Right lobe of liver (tissue), 4 donors: ENCODE measurements around the gene SOX8.

Experiments
- POLR2A ChIP-seq: fragments of 450-650 bp; IDR thresholded peaks from one replicate; pipeline ENCODE4 v1.6.1; 2017; ENCODE audit warnings: antibody characterized with exemption, mild to moderate bottlenecking
- TF ChIP-seq, protein P1 (sequence below), 4 donors: fragments of 200-600 bp in 3 of 4; fragments of 450-650 bp in 1 of 4; IDR thresholded peaks; one replicate each; pipeline versions ENCODE4 v1.5.1 to v1.8.0; 2016 to 2022; ENCODE audit warnings: antibody characterized with exemption in 4 of 4, mild to moderate bottlenecking in 2 of 4
- donor health status: DM: no; HTN: no; CAD: no.
- donor health status: DM: no; HTN: no; CAD: no.
- donor health status: DM: no; HTN: yes; CAD: no.

DNA sequence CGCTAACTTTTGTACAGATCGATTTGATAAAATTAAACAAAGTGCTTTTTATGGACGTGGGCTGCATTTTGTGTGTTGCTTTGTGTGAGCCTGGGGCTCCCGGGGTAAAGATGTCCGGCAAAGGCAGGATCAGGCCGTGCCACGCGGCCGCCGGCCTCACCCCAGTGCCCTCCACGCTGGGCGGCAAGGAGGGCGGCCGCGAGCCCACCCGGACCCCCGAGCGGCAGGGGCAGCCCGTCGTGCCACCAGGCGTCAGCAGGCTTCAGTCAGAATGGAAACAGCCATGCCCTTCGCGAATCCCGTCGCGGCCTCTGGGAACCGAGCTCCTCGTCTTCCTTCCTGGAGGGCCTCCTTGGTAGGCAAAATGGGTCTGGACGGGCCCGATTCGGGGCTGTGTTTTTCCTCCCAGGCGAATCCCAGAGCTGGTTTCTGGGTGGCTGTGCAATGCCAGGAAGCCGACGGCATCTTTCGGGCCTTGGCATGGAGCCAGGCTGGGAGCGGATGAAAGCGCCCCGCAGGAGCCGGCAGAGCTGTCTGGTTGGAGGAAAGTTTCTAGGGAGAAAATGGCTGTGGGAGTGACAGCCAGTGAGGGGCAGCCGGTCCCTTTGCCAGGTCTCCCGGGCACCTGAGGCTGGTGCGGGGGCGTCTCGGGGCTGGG is 5.5 kb downstream of the SOX8 start:
- TF ChIP-seq, protein P1, sequence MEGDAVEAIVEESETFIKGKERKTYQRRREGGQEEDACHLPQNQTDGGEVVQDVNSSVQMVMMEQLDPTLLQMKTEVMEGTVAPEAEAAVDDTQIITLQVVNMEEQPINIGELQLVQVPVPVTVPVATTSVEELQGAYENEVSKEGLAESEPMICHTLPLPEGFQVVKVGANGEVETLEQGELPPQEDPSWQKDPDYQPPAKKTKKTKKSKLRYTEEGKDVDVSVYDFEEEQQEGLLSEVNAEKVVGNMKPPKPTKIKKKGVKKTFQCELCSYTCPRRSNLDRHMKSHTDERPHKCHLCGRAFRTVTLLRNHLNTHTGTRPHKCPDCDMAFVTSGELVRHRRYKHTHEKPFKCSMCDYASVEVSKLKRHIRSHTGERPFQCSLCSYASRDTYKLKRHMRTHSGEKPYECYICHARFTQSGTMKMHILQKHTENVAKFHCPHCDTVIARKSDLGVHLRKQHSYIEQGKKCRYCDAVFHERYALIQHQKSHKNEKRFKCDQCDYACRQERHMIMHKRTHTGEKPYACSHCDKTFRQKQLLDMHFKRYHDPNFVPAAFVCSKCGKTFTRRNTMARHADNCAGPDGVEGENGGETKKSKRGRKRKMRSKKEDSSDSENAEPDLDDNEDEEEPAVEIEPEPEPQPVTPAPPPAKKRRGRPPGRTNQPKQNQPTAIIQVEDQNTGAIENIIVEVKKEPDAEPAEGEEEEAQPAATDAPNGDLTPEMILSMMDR (IDR thresholded peaks at IDR 0.05), result no peak
- TF ChIP-seq POLR2A, result no peak
